HEK293 (cell line): ENCODE data around the gene TKT.

Experiments
- CTCF ChIA-PET: fragments of 350-600 bp; formaldehyde crosslinking; extraction: SDS; loops from one replicate; lab custom pipeline; 2021; ENCODE audit warnings: antibody characterized with exemption; lab: Yijun Ruan, JAX
- POLR2A ChIA-PET: fragments of 300-600 bp; formaldehyde crosslinking; extraction: SDS; loops from one replicate; lab custom pipeline; 2020; ENCODE audit warnings: antibody characterized with exemption, inconsistent platforms; lab: Yijun Ruan, JAX
- H3K27ac ChIP-seq: fragments of 200-500 bp; sonication (Bioruptor generic); 2 replicates; pipeline ENCODE4 v1.5.1; 2014; ENCODE audit warnings: low read depth, low read length, control low read depth, inconsistent platforms; ENCODE audit errors: extremely low read depth
- H3K36me3 ChIP-seq, 2 experiments: fragments of 200-500 bp in 1 of 2; sonication (Bioruptor generic) in 1 of 2; 1 replicate in 1 of 2; 2 replicates in 1 of 2; pipeline ENCODE4 v1.5.1; 2014 to 2017; ENCODE audit warnings: inconsistent platforms in 2 of 2, low read length in 2 of 2; ENCODE audit not compliant: control insufficient read depth in 2 of 2, insufficient read depth in 1 of 2
- H3K4me1 ChIP-seq: fragments of 200-500 bp; sonication (Bioruptor generic); 2 replicates; pipeline ENCODE4 v1.5.1; 2014; ENCODE audit warnings: mild to moderate bottlenecking, low read length, inconsistent platforms; ENCODE audit not compliant: control insufficient read depth, insufficient read depth
- H3K4me3 ChIP-seq: 2 replicates; pipeline ENCODE4 v1.5.1; 2011; ENCODE audit warnings: low read depth, mild to moderate bottlenecking, control low read depth, low read length, moderate library complexity
- H3K9me3 ChIP-seq: fragments of 200-500 bp; sonication (Bioruptor generic); 2 replicates; pipeline ENCODE4 v1.5.1; 2014; ENCODE audit warnings: low read depth, low read length, inconsistent platforms; ENCODE audit not compliant: control insufficient read depth, insufficient read depth
- GLI2 ChIP-seq: fragments of 450-650 bp; formaldehyde crosslinking; IDR thresholded peaks from 2 replicates; pipeline ENCODE4; 2017; ENCODE audit warnings: missing biosample characterization, missing genetic modification characterization, low read depth, borderline replicate concordance
- HOXC10 ChIP-seq: sonication (generic); formaldehyde crosslinking; IDR thresholded peaks from 2 replicates; pipeline ENCODE4 v1.8.1; 2023; ENCODE audit warnings: mild to moderate bottlenecking, missing genetic modification reagents
- INSM2 ChIP-seq: fragments of 450-650 bp; formaldehyde crosslinking; IDR thresholded peaks from 2 replicates; pipeline ENCODE4 v1.5.1; 2016; ENCODE audit warnings: missing biosample characterization, missing genetic modification characterization
- KLF7 ChIP-seq: fragments of 450-650 bp; formaldehyde crosslinking; IDR thresholded peaks from 2 replicates; pipeline ENCODE4 v1.5.1; 2016; ENCODE audit warnings: missing biosample characterization, missing genetic modification characterization, borderline replicate concordance
- RBAK ChIP-seq: fragments of 450-650 bp; formaldehyde crosslinking; IDR thresholded peaks from 2 replicates; pipeline ENCODE4 v1.5.1; 2016; ENCODE audit warnings: missing biosample characterization, missing genetic modification characterization
- SETDB1 ChIP-seq: IDR thresholded peaks from one replicate; pipeline ENCODE4 v1.6.1; 2017; ENCODE audit warnings: mild to moderate bottlenecking, low read length, moderate library complexity, mixed read lengths; ENCODE audit not compliant: insufficient read length
- ZBTB26 ChIP-seq: fragments of 450-650 bp; formaldehyde crosslinking; optimal IDR thresholded peaks from 2 replicates; pipeline ENCODE3; 2016; ENCODE audit warnings: missing biosample characterization, mild to moderate bottlenecking, missing genetic modification characterization
- ZFP69B ChIP-seq: fragments of 450-650 bp; formaldehyde crosslinking; IDR thresholded peaks from 2 replicates; pipeline ENCODE4 v1.5.1; 2016; ENCODE audit warnings: missing biosample characterization, missing genetic modification characterization
- ZNF112 ChIP-seq: fragments of 450-650 bp; formaldehyde crosslinking; IDR thresholded peaks from 2 replicates; pipeline ENCODE4 v1.5.0; 2017; ENCODE audit warnings: missing biosample characterization, missing genetic modification characterization
- ZNF155 ChIP-seq: fragments of 450-650 bp; formaldehyde crosslinking; IDR thresholded peaks from 2 replicates; pipeline ENCODE4 v1.5.1; 2016; ENCODE audit warnings: missing biosample characterization, missing genetic modification characterization
- ZNF16 ChIP-seq: fragments of 450-650 bp; formaldehyde crosslinking; IDR thresholded peaks from 2 replicates; pipeline ENCODE4 v1.5.1; 2016; ENCODE audit warnings: low read depth, missing biosample characterization, missing genetic modification characterization
- ZNF202 ChIP-seq: fragments of 450-650 bp; formaldehyde crosslinking; IDR thresholded peaks from 2 replicates; pipeline ENCODE4 v1.5.1; 2016; ENCODE audit warnings: missing biosample characterization, missing genetic modification characterization, borderline replicate concordance
- ZNF292 ChIP-seq: fragments of 450-650 bp; formaldehyde crosslinking; IDR thresholded peaks from 2 replicates; pipeline ENCODE4 v1.5.1; 2016; ENCODE audit warnings: low read depth, missing biosample characterization, missing genetic modification characterization, borderline replicate concordance
- TF ChIP-seq, protein P1 (sequence below): fragments of 450-650 bp; formaldehyde crosslinking; IDR thresholded peaks from 2 replicates; pipeline ENCODE4 v1.5.1; 2016; ENCODE audit warnings: missing biosample characterization, missing genetic modification characterization, low read depth
- TF ChIP-seq, protein P2 (sequence below): fragments of 450-650 bp; formaldehyde crosslinking; IDR thresholded peaks from 2 replicates; pipeline ENCODE4 v1.5.1; 2016; ENCODE audit warnings: missing biosample characterization, missing genetic modification characterization
- TF ChIP-seq, protein P3 (sequence below): fragments of 450-650 bp; formaldehyde crosslinking; IDR thresholded peaks from 2 replicates; pipeline ENCODE4 v1.5.1; 2016; ENCODE audit warnings: missing biosample characterization, missing genetic modification characterization

TKT gene

DNA sequence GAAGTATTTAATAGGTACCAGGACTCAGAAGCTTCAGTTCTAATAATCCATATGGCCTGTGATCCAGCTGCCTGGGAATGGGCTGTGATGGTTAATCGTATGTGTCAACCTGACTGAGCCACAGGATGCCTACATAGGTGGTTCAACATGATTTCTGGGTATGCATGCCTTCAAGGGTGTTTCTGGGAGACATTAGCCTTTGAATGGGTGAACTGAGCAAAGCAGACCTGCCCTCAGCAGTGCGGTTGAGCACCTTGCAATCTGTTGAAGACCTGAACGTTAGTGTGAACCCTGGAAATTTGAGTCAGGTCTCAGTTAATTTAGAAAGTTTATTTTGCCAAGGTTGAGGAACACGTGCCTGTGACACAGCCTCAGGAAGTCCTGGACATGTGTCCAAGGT, 22.8 kb upstream of the TKT start:
- no peaks in the 10 kb centered on the region for H3K4me1 ChIP-seq
- H3K9me3 ChIP-seq: no peaks in the 10 kb centered on the region
- peaks cover 0 to 7% of the 10 kb centered on the region in 2 experiments; a peak in 1 of 3 replicates for H3K36me3 ChIP-seq
- H3K4me3 ChIP-seq: no peak overlapping the region
- TF ChIP-seq, protein P1, sequence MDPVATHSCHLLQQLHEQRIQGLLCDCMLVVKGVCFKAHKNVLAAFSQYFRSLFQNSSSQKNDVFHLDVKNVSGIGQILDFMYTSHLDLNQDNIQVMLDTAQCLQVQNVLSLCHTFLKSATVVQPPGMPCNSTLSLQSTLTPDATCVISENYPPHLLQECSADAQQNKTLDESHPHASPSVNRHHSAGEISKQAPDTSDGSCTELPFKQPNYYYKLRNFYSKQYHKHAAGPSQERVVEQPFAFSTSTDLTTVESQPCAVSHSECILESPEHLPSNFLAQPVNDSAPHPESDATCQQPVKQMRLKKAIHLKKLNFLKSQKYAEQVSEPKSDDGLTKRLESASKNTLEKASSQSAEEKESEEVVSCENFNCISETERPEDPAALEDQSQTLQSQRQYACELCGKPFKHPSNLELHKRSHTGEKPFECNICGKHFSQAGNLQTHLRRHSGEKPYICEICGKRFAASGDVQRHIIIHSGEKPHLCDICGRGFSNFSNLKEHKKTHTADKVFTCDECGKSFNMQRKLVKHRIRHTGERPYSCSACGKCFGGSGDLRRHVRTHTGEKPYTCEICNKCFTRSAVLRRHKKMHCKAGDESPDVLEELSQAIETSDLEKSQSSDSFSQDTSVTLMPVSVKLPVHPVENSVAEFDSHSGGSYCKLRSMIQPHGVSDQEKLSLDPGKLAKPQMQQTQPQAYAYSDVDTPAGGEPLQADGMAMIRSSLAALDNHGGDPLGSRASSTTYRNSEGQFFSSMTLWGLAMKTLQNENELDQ: no peak
- TF ChIP-seq RBAK (tag by site-specific recombination): no peak
- no peak for TF ChIP-seq ZNF155 (tag by site-specific recombination)
- no peak for TF ChIP-seq GLI2 (tag by site-specific recombination)
- no peak for TF ChIP-seq ZNF292
- no peak for TF ChIP-seq ZNF202 (tag by site-specific recombination)
- TF ChIP-seq, all 188 proteins: peak for 0
- ChIA-PET POLR2A (interaction anchor here (0.7 kb wide), 1 partner anchor 613 kb away, joined by 5 read pairs; the partner anchor contains the start of gene SELENOK), CTCF (interaction anchor here (0.6 kb wide), 1 partner anchor 8 kb away, joined by 3 read pairs; no protein-coding TSS in a partner anchor)
- no peak overlapping the region for H3K27ac ChIP-seq

DNA sequence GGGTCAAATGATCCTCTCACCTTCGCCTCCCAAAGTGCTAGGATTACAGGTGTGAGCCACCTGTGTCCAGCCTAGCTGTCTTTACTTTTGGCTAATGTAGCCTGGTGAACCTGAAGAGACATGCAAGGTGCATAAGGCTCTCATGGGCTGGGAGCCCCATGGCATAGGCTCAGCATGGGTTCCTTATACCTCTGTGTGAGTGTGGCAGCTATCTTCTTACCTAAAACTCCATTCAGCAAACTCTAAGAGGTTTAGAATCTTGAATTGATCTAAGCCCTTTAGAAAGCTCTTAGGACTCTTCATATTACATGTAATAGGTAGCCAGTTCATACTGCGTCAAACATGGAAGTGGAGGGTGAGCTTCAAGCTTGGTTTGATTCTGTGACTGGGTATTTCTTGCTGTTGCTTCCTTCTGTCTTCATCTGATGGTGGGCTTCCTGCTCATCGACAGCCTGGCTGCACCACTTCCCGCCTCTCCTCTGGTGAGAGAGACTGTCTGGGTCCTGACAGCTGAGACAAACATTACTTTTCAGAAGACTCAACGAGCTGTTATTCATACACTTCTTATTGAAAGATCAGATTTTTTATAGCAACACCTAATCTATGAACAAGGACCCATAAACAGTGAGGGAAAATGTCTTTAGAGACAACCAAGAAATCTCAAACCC, 19.2 kb upstream of the TKT start:
- no peak overlapping the region for H3K27ac ChIP-seq
- TF ChIP-seq ZFP69B (tag by site-specific recombination) (no peak), RBAK (tag by site-specific recombination) (no peak), GLI2 (tag by site-specific recombination) (no peak), KLF7 (no peak), ZBTB26 (tag by site-specific recombination) (no peak), SETDB1 (no peak), ZNF16 (tag by site-specific recombination) (no peak), HOXC10 (CRISPR knock-in tag) (no peak), ZNF112 (tag by site-specific recombination) (no peak), INSM2 (tag by site-specific recombination) (no peak)
- TF ChIP-seq, protein P2, sequence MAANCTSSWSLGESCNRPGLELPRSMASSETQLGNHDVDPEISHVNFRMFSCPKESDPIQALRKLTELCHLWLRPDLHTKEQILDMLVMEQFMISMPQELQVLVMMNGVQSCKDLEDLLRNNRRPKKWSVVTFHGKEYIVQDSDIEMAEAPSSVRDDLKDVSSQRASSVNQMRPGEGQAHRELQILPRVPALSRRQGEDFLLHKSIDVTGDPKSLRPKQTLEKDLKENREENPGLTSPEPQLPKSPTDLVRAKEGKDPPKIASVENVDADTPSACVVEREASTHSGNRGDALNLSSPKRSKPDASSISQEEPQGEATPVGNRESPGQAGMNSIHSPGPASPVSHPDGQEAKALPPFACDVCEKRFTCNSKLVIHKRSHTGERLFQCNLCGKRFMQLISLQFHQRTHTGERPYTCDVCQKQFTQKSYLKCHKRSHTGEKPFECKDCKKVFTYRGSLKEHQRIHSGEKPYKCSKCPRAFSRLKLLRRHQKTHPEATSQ: no peak
- TF ChIP-seq, protein P3, sequence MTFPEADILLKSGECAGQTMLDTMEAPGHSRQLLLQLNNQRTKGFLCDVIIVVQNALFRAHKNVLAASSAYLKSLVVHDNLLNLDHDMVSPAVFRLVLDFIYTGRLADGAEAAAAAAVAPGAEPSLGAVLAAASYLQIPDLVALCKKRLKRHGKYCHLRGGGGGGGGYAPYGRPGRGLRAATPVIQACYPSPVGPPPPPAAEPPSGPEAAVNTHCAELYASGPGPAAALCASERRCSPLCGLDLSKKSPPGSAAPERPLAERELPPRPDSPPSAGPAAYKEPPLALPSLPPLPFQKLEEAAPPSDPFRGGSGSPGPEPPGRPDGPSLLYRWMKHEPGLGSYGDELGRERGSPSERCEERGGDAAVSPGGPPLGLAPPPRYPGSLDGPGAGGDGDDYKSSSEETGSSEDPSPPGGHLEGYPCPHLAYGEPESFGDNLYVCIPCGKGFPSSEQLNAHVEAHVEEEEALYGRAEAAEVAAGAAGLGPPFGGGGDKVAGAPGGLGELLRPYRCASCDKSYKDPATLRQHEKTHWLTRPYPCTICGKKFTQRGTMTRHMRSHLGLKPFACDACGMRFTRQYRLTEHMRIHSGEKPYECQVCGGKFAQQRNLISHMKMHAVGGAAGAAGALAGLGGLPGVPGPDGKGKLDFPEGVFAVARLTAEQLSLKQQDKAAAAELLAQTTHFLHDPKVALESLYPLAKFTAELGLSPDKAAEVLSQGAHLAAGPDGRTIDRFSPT (tag by site-specific recombination): no peak
- TF ChIP-seq, all 188 proteins: peak for 0
- Histone ChIP-seq H3K4me3 (no peak overlapping the region), H3K9me3 (no peaks in the 10 kb centered on the region), H3K4me1 (no peaks in the 10 kb centered on the region), H3K36me3 (no peaks in the 10 kb centered on the region)
- CTCF ChIA-PET: no interaction called here
- POLR2A ChIA-PET: interaction anchor here (0.7 kb wide), 1 partner anchor 133 kb away, joined by 4 read pairs; no protein-coding TSS in a partner anchor
